GM19043 (cell line): Measurements from ENCODE around the gene SSR3.
A peak's percentile ranks its signal among the peaks of the same experiment; 100 is the strongest.

Source experiments
- ATAC-seq: cut with Tn5 transposase; IDR thresholded peaks from one replicate; pipeline ENCODE4 v1.9.1; 2021; ENCODE audit warnings: low read depth; ENCODE audit not compliant: unreplicated experiment

Gene SSR3

DNA sequence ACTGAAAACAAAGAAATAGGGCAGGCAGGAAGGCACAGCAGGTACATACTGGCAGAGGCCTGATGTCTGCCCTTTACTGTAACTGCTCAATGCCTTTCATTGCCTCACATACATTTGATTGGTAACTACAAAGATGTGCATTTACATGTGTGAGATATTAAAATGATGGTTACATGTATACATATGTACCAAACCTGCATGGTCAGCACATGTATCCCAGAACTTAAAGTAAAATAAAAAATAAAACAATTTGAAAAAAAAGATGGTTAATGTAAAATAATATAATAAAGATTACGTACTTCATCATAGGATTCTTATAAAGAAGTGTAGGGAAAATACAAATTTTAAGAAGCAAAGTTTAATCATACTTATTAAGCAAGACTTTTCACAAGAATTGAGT, 15.1 kb downstream of the SSR3 start:
- ATAC-seq = no peak

DNA sequence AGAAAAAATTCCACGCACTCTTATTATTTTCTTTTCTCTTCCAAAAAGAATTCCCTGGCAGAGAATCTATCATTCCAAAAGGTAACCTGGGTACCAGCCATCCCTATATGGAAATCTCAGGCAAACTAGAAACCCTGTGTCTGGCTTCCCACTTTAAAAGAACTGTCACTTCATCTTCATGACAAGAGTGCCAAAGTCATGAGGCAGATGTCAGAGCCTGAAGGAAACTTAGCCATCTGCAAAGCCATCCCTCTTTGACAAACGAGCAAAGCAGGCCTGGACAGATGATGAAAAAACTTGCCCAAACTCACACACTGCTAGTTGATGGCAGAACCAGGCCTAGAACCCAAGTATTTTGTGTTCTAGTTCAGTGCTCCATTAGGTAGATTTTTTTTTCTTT, 15.9 kb downstream of the SSR3 start:
- ATAC-seq = no peak

DNA sequence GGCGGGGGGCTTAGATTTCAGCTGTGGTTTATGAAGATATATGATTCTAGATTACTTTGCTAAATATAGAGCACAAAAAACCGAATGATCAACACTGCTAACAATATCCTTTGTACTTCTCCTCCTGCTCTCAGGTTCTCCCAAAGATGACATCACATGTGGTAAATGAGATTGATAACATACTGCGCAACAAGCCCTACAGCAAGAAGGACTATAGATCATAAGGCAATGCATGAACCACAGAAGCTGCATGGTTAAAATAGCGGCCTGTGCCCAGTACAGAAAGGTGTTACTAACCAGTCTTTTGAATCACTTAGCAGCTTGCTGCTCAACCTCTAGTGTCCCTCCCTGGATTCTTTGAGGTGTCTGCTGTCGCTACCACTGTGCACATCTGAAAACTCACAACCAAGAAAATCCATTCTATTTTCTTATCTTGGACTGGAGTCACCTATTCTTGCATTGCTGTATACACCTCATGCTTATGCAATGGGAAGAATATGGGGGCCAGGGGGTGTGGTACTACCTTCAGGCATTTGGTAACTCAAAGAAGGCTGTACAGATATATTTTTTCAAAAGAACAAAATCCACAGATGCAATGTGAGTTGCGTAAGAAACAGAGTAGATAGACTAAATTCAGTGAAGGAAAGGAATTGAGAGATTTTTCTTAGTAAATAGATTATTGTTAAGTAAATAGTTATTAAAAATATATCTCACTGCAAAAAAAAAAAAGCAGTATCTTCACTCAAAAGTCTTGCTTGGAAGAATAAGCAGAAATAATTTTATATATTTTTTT, 18.2 kb downstream of the SSR3 start:
- no peak for ATAC-seq

DNA sequence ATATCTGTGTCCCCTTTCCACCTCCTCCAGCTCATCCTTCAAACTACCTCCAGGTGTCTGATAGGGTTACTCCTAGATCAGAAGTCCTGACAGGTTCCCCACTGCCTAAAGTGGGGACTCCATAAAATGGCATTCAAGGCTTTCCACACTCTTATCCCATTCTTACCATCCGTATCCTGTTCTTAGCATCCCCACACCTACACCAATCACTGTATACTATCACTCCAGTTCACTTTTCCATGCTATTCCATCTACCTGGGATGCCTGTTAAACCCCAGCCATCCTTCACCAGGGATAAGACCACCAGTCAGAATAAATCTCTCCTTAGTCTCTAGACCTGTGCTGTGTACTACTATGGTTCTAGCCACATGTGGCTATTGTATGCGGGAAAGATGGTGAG, 19.1 kb downstream of the SSR3 start:
- ATAC-seq = no peak

DNA sequence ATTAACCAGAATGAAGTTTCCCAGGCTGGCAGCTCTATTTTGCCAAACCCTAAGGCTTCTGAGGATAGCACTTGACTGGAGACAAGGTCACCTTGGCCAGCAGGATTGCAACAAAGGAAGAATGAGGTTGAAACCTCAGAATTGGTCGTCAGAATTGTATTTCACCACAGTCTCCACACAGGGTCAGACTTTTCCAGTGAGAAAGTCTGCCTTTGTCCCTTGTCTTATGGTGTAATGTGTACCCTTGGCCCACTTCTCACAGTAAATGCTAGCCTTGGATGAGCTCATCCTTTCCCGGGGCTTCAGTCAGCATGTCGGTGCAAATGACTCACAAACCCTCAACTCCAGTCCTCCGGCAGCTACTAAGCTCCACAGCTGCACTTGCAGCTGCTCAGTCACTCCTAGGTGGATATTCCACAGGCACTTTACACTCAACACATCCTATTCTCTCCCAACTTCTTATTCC, 19.7 kb downstream of the SSR3 start:
- no peak for ATAC-seq

DNA sequence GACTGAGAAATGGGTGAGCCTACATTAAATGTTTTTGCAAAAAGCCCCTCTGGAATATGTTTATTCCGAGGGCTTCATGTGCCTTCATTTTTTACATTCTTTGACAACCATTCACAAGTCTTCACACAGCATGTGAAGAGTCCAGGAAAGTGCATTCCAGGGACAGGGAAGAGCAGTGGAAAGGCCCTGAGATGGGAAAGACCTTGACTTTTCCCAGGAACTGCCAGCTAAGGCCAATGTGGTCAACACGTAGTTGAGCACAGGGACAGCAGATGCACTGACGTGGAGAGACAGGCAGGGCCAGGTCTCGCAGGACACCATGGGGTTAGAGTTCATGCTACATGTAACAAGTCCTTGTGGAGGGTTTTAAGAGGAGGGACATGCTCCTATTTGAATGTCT, 21.7 kb downstream of the SSR3 start:
- ATAC-seq = no peak

DNA sequence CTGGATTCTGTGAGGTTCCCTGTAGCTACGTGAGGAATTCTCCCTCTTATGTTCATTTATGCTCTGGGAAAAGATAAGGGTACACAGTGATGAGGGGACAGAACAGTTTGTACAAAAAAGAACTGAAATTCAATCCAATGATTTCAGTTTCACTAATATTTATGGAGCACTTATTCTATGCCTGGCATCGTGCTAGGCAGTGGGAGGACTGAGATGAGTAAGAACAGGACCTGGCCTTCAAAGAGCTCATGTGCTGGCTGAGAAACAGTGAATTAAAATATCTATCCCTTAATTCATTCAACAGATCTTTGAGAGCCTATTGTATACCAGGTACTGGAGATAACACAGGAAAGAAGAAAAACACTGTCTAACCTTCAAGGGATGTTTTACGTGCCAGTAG, 22.2 kb downstream of the SSR3 start:
- no peak for ATAC-seq

DNA sequence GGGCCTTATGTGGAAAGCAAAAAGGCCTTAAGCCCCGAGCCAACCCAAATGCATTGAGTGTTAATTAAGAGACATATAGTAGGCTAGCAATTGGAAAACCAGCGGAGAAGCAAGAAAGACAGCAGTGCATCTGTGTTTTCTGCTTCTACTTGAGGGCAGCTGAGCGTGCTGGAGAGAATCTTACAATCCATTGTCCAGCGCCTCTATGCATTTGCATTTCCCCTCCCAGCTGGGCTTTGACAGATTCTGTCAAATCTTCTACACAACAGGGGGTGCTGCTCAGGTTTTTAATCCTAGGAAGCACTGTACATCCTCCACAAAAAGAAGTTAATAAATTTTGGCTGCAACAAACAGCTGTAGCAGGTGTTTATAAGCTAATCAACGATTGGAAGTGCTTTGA, 23.9 kb downstream of the SSR3 start:
- no peak for ATAC-seq

DNA sequence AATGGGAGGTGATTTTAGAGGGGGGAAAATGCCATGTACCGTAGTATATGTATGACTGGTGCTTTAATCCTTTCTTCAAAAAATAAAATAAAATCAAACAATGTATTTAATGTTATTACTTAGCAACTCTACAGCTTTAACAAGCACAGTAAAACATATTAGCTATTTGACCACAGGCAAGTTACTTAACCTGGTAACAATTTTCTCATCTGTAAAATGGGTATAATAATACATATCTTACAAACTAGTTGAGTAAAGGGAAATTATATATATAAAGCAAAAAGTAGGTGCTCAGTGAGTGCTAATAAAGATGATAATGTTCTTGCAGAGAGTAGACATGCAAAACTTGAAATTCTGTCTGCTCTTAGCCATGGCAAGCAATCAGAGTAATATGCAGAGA, 27.9 kb downstream of the SSR3 start:
- no peak for ATAC-seq

DNA sequence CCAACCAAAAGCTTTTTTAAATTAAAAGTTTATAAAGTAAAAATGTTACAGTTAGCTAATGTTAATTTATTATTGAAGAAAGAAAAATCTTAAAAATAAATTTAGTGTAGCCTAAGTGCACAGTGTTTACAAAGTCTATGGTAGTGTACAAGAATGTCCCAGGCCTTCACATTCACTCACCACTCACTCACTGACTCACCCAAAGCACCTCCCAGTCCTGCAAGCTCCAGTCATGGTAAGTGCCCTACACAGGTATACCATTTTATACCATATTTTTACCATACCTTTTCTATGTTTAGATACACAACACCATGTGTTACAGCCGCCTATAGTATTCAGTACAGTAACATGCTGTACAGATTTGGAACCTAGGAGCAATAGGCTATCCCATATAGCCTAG, 29.1 kb downstream of the SSR3 start:
- no peak for ATAC-seq

DNA sequence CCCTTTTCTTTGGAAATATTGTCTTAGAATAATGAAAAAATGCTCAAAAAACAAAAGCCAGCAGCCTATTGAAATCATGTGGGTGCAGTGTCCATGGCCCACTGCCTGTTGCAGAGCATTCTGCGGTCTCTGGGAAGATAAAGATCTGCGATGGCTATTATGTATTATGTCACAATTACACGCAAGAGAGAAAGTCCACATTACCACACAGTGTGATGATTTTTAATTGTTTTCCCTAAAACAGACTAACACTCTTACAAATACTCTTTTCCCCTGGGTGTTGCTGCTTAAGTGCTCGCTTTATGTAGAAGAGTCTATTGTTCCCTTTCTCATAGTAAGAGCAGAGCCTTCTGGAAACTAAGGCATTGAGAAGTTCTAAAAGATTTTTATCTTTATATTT, 32.2 kb downstream of the SSR3 start:
- no peak for ATAC-seq

DNA sequence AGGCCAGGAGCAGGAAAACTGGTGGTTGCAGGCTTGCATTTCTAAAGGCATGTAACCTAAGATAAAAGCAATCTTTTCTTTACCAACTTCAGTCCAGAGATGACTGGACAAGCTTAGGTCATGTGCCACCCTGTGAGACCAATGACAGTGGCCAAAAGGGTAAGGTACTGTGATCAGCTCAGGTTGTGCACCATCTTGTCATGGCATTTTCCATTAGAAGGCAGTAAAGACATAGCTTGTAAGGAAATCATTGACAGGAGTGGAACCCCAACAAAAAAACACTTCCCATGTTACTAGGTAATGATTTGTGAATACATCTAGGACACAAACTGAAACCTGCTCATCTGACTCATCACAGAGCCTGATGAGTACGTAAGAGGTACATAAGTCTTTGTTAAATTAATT, 35.2 kb downstream of the SSR3 start:
- ATAC-seq = peak; percentile 76

DNA sequence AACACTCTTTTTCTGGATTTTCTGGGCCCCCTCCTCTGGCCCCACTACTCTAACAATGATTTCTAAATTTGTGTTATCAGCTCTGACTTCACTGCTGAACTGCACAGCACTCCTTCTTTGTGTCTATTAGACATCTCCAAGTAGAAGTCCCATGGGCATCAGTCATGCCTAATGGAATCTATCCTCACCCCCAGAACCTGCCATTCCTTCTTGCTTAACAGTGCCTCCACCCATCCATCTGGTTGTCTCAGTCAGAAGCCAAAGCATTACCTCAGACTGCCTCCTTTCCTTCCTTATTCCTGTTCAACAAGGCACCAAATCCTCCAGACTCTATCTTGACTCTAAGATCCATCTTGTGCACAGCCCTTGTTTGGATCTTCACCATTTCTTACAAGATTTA, 36.2 kb downstream of the SSR3 start:
- ATAC-seq = no peak

DNA sequence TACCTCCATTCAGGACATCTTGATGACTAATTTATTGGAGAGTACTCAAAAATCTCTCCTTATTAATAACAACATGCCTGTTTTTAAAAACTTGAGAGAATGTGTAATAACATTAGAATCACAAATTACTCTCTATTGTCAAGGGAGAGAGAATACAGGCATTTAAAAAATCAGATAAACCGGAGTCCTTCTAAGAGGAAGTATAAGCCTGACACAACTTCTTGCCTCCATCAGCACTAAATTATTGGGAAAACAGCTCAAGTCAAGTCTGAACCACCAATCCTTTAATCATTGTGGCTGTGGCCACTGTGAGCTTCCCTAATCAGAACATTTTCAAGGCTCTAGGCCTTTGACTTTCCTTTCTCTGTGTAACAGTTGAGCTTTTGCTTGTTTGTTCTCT, 38.0 kb downstream of the SSR3 start:
- no peak for ATAC-seq

DNA sequence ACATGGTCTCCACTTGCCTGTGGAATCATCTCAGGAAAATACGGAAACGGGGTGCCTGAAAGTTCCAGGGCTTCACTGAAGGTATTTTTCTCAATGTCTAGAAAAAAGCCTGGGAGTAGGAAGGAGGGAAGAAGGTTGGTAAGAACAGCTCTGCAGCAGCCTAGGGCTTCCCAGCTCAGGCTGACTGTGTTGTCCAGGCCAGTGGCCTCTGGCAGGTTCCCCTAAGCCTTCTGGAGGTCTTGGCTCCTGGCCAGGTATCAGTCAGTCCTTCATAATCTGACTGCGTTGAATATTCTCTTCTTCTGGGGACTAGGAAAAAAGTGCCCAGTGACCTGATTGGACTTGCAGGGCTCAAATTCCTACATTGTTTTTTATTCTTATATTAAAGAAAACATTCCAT, 38.6 kb downstream of the SSR3 start:
- no peak for ATAC-seq

DNA sequence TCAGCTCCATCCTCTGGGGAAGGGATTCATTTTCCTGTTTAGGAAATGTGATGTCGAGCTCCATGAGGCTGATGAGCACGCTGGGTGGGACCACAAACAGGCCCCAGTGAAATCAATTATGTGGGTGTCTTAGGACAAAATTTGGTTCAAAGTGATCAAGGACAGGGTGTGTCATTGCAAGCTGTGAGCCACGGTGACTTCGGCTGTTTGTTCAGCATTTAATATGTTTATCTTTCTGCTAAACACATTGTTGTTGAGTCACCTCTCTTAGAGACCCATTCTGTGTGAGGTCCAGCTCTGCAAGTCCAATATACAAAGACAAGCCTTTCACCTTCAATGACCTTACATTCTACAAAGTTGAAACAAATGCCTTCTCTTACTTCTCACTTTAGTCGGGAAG, 41.3 kb downstream of the SSR3 start:
- ATAC-seq = no peak

DNA sequence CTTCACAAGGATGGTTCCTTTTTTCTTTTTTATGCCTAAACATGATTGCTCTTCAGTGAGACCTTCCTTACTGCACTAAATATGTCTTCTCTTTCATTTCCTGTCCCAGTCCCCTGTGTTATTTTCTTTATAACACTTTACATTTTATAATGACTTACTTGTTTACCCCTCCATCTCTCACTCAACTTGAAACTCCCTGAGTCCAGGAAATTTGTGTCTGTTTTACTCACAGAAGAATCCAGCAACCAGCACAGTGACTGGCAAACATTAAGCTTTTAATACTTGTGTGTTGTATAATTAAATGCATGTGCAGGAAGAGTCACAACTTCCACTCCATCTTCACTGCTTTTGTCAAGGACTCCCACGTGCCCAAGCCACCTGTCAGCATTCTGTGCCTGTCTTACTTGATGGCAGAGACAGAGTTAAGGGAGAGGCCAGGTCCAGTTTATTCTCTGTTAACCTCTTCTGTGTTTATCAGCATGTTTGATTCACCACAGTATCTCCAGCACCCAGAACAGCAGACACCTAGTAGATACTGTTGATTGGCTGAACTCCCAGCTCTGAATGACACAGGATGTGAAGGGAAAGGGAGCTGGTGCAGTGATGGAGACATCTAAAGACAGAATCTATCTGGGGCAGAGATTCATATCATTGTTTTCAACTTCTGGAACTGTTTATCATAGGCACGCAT, 42.8 kb downstream of the SSR3 start:
- ATAC-seq = no peak

DNA sequence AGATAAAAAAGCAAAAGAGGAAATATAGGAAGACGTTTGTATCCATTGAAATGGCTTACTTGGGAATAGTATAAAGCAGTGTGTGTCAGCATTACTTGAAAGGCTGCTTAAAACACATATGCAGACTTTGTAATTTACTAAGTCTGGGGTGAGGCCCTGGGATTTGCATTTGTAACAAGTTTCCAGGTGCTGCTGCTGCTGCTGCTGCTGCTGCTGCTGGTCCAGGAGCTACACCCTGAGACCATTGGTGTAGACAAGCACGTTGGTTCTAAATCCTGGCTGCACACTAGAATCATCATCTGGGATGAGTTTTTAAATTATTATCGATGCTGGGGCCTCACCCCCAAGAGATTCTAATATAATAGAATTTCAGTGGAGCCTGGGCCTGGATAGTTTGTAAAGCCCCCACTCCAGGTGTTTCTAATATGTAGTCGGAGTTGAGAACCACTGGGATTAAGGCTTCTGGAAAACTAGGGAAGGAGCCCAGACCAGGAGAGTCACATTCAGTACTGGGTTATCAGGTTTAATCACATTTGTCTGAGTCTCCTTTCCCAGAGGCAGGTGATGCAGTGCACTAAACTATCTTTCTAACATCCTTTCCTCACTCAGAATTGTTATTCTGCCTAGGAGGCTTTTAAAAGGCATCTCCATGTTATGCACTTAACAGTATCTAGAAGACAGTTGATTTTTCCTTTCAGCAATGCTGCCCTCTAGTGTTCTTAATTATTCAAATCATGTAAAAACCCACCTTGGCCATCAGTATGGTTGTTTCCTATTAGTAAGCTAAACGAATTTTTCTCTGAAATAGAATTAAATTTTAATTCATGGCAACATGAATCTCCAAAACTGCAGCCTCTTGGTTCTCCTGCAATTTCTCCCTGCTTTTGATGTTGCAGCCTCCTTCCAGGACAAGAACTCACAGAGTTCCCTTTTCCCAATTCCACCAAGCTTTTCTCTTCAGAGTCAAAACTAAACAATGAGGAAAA, 45.4 kb downstream of the SSR3 start:
- peak; percentile 81 for ATAC-seq

DNA sequence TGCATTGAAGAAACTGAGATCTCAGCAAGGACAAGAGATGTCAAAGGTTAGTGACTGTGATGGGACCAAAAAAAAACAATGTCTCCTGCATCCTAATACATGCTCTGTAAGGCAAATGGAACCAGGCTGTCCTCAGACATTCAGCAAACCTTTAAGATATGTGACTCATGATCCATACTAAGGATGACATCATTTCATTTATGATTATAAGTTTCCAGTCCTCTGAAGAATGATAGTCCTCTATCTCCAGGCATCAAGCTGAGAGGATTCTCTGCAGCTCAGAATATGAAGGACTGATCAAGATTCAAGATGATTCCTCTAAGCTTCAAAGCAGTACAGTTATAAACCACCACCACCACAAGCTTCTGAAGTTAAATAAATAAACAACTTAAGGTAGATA, 47.6 kb downstream of the SSR3 start:
- ATAC-seq = no peak

DNA sequence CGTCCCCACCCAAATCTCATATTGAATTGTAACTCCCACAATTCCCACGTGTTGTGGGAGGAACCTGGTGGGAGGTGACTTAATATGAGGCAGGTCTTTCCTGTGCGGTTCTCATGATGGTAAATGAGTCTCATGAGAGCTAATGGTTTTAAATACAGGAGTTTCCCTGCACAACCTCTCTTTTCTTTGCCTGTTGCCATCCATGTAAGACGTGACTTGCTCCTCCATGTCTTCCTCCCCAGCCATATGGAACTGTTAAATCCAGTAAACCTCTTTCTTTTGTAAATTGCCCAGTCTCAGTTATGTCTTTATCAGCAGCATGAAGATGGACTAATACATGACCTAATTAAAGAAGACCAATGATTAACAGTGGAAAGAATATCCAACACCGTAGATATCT, 56.6 kb downstream of the SSR3 start:
- ATAC-seq = no peak

DNA sequence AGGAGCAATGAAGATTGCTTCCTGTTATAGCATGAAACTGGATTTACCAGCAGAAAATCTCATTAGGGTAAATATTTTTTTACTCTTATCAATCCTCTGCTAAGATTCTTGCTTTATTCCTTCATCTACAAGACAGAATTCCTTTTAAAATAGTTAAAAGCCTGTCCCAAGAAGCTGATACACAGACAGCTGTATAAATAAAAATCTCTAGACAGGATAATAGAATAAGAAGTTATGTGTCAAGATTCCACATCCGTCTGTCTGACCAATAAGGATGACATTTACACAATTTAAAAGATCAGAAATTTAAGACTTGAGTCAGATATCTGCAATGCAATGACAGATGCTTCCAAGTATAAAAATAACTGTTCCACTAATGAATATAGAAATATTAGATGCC, 57.6 kb downstream of the SSR3 start:
- ATAC-seq = no peak
